GM18511 (cell line): ENCODE measurements around the gene PNPLA5.
"Not testable (repeated sequence)": the region's sequence is repeated elsewhere in the genome, so short reads cannot be mapped to it uniquely, and the experiment has no call there.

Experiments used
- ATAC-seq: cut with Tn5 transposase; IDR thresholded peaks from one replicate; pipeline ENCODE4 v1.9.1; 2021; ENCODE audit warnings: mild to moderate bottlenecking, moderate library complexity; ENCODE audit not compliant: unreplicated experiment

Gene PNPLA5

GRCh38 chr22:43881091-43882061 lies 10.4 kb downstream of the PNPLA5 start:
- no peak for ATAC-seq

- ATAC-seq: no peak
These were observed 11.2 kb downstream of the PNPLA5 start for GRCh38 chr22:43880541-43880991.

DNA sequence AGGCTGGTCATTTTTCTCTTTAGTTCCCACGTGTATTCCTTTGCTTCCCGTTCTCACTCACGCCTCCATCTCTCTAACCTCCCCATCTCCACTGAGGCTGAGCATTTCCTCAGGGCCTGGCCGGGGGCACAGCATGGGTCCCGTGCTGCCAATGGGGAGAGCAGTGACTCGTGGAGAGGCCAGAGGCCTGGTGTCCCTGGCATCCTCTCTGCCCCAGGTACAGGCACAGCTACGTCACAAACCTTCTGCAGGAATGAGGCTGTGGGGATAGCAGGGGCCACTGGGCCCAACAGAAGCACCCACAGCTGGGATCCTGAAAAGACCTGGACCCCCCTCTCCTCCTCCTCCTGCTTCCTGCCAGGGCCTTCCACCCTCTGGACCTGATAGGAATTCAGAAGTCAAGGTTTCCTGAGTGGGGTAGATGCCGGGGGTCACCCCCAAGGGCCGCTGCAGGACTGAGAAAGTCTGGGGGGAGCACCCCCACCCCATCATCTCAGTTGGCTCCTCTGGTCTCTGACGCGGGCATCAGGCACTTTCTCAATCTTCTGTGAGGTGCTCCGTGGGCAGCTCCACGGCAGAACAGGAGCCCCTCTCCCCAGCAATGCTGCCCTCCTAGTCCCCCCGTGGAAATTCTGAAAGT lies 11.8 kb downstream of the PNPLA5 start:
- no peak for ATAC-seq

DNA sequence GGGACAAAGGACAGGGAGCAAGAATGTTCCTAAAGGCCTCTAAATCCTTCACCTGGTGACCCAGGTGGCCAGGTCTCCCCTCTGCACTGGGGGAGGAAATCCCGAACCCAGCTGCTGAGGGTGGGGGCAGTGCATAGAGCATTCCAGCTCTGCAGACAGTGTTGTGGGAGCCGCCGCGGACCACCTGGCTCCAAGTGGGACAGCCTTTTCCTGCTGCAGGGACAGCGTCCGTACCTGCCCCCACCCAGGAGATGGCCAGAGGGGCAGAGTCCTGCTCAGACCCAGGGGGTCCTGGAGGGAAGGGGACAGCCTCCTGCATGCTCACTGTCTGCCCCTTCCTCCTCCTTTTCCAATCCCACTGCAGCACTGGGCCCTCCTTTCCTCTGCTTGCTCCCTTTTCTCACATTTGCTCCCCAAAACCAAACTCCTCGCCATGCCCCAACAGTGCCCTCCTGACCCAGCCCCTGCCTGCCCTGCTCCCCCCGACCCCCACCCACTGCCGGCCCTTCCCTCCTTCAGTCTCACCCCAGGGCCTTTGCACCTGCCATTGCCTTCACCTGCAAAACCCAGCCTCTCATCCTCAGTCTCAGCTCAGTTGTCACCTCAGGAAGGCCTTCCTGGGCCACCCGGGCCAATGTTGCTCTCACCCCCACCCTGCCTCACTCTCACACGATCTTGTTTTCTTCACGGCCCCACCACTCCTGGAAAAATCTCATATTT lies 12.8 kb downstream of the PNPLA5 start:
- no peak for ATAC-seq

DNA sequence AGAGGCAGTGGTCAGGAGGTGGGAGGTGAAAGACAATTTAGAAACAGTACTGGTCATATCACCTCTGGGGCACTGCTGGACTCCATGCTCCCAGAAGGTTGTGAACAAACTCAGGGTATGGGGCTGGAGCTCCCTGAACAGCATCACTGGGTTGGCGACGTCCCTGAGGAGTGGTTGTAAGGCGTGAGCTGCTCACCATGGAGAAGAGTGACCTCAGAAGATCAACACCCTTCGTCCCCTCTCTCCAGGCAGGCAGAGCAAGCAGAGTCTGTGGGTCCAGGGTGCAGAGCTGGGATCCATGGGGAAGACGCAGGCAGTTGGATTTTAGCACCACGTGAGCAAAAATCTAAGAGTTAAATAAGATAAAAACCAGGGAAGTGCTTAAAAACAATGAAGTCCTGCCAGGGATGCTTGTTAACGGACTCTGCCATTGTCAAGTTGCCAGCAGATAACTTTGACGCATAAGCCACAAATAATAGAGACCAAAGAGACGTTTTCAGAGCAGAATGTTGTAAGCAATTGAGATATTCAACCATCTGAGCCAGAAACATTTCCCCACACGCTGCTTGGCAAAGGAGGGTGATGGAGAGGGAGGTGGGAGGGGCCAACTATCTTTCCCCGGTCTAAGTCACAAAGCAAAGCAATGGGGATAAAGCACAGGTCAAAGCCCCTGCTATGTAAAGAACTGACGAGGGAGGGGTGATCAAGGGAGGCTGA lies 13.6 kb downstream of the PNPLA5 start:
- ATAC-seq: no peak

DNA sequence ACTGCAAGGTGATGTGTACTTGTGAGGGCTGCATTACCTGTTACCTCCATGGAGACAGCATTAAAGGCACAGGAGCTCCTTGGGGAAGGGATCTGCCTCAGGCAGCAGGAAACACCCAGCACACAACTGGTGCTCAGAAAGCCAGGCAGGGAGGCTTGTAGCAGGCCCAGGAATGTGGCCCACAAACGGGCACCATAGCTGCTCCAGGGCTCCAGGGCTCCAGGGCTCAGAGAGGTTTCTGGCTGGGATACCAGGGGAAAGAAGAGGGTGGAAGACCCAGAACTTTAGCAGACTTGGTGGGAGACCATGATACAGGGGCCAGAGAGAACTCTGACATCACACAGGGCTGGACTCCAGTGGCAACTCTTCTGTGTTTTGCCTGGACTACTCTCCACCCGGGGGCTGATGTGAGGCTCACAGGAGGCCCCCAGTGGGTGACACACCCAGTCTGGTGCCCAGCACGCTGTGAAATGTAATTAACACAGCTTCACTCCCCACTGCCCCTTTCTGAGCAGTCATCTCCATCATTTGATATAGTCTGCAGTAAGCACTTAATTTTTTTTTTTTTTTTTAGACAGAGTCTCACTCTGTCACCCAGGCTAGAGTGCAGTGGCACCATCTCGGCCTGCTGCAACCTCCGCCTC lies 14.8 kb downstream of the PNPLA5 start:
- ATAC-seq: no peak

DNA sequence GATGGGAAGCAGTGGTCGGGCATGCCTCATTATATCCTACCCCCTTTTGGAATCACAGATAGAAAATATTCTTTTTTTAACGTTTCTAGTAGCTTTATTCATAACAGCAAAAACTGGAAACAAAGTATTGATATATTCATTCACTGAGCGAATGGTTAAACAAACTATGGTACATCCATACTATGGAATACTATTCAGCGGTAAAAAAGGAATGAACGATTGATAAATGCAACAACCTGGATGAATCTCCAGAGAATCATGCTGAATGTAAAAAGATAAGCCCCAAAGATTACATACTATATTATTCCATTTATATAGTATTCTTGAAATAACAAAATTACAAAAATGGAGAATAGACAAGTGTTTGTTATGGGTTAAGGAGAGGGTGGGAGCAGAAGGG lies 22.0 kb downstream of the PNPLA5 start:
- ATAC-seq: no peak

- not testable (repeated sequence) for ATAC-seq
These were observed 22.8 kb downstream of the PNPLA5 start for GRCh38 chr22:43869001-43869400.

DNA sequence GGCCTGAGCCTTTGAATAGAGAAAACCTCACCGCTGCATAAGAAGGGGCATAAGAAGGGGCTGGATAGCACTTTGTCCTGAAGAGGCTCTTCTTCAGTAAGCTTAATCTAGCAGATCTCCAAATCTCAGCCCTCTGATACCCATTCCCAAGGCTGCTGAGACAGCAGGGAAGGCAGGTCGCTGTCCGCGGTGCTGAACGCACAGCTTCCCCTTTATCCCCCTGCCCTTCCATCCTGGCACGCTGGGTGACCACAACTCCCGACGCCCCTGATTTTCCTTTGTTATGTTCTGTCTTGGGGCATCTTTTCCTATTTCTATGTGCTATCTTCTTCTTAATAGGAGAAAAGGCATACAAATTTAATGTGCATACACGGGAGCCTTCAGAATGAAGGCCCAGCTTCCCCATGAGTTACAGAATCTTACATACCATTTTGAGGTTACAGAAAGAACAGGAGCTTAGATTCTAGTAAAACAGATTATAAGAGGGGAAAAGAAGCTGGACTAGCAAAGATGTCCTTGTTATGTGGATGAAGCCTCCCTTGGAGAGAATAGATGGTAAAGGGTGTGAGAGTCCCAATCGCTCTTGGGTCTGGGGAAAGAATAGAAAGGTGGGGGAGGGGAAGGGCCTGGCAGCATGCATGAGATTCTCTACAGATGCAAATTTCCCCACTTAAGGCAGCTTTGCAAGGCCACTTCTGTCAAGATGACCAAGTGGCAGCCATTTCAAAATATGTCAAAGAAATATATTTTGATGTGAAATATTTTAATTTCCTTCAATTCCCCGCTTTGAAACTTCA lies 23.8 kb downstream of the PNPLA5 start:
- no peak for ATAC-seq

DNA sequence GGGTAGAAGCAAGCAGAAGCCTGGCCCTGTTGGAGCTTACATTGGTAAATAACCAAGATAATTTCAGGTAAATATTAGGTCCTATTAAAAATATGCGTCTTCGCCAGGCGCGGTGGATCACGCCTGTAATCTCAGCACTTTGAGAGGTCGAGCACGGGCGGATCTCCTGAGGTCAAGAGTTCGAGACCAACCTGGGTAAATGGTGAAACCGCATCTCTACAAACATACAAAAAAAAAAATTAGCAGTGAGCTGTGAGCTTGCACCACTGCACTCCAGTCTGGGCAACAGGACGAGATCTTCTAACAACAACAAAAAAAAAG lies 29.0 kb downstream of the PNPLA5 start:
- no peak for ATAC-seq

GRCh38 chr22:43862074-43862881 lies 29.5 kb downstream of the PNPLA5 start, which contains the start of gene SULT4A1:
Gene SULT4A1 (minus strand): TSS chr22:43862513. CDS start chr22:43862382, 131 bp downstream.
- ATAC-seq: no peak

GRCh38 chr22:43861529-43861928 lies 30.3 kb downstream of the PNPLA5 start:
- ATAC-seq: no peak

- ATAC-seq: no peak
These were observed 31.0 kb downstream of the PNPLA5 start for GRCh38 chr22:43860831-43861230.

DNA sequence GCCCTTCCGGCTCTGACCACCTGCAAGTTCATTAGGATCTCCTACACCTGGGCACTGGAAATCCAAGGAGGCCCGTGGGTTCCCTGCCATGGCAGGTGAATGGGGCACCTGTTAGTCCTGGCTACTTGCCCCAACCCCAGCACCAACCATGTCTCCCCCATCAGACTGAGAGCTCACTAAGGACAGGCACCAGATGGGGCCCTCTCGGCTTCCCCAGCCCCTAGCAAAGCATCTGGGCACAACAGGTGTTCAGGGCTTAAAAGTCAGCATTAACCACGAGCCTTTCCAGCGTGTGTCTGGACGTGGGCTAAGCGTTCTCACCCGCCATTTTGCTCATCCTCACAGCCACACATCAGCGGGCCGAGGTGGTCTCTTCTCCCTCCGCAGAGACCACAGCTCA lies 31.7 kb downstream of the PNPLA5 start:
- no peak for ATAC-seq

- ATAC-seq: no peak
These were observed 32.2 kb downstream of the PNPLA5 start for GRCh38 chr22:43859621-43860020.

- no peak for ATAC-seq
These were observed 32.6 kb downstream of the PNPLA5 start for GRCh38 chr22:43859176-43859575.

DNA sequence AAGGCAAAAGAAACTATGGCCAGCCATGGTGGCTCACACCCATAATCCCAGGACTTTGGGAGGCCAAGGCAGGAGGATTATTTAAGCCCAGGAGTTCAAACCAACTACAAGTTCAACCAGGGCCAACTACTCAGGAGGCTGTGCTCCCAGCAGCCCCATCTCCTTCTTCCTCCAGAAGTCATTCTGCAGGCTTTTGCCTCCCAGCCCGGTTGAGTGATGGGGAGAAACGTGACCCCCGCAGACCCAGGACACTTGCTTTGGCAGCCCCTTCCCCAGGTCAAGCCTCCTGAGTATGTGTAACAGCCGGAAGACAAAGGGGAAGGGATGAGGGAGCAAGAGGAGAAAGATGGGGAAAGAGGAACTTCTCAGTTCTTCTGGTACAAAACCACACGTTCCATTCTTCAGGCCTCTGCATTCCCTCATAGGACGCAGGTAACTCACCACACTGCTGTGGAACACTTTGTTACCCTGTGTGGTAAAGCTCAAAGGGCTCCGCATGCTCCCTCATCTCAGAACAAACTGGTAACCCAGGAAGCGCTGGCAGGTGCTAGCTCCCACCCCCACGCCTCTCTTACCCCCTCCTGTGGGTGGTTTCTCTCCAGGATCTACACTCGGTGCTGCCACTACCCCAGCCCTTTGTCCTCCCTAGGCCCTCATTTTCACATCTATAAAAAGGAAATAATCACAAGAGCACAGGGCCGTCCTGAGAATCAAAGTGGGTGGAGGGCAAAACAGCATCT lies 33.5 kb downstream of the PNPLA5 start:
- no peak for ATAC-seq

DNA sequence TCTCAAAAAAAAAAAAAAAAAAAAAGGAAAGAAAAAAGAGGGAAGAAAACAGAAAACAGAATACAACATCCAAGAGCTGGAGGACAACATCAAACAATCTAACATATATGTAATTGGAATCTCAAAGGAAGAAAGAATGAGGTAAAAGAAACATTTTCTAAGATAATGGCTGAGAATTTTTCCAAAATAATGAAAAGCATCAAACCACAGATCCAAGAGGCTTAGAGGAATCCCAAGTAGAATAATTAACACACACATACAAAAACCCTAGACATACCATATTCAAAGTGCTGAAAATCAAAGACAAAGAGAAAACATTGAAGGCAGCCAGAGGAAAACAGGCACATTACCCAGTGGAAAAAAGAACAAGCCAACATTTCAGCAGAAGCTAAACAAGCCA lies 34.4 kb downstream of the PNPLA5 start:
- no peak for ATAC-seq
